ENCODE measurements around the gene ZC3H12D.

ZC3H12D gene

GRCh38 chr6:149484733-149485700 lies at the start of gene ZC3H12D:
Gene ZC3H12D (minus strand): TSS chr6:149485014. CDS start chr6:149474543, 10,471 bp downstream.
- in situ Hi-C loops (cut with MboI; ENCODE audit: low sequenced_read_pairs) = no loop called here
- Histone ChIP-seq H3K36me3 (replicated peaks) (no peaks in the 10 kb centered on the region), H3K4me1 (no peaks in the 10 kb centered on the region), H3K9me3 (no peaks in the 10 kb centered on the region), H3K27me3 (ENCODE audit: low read depth) (no peaks in the 10 kb centered on the region), H3K4me3 (no peak within 1 kb of the TSS)
- no peak for DNase-seq (ENCODE audit: low spot score in 2 of 2)

GRCh38 chr6:149529650-149530049 lies 44.8 kb upstream of the ZC3H12D start:
- H3K27me3 ChIP-seq (ENCODE audit: low read depth) = no peaks in the 10 kb centered on the region
- peaks cover 64% of the 10 kb centered on the region for H3K36me3 ChIP-seq (replicated peaks)
- in situ Hi-C loops (cut with MboI; ENCODE audit: low sequenced_read_pairs) = no loop called here
- no peaks in the 10 kb centered on the region for H3K9me3 ChIP-seq
- H3K4me3 ChIP-seq = no peak overlapping the region
- DNase-seq (ENCODE audit: low spot score in 2 of 2) = no peak
- no peaks in the 10 kb centered on the region for H3K4me1 ChIP-seq

- Histone ChIP-seq H3K27me3 (ENCODE audit: low read depth) (no peaks in the 10 kb centered on the region), H3K36me3 (replicated peaks) (peaks cover 22% of the 10 kb centered on the region), H3K4me3 (no peak overlapping the region), H3K4me1 (0 out of 2 replicates have a peak, but pooled peaks cover 3% of the 10 kb centered on the region), H3K9me3 (no peaks in the 10 kb centered on the region)
- in situ Hi-C loops (cut with MboI; ENCODE audit: low sequenced_read_pairs) = loop anchor here (25.0 kb wide), 1 partner anchor 428 kb away; no protein-coding TSS in a partner anchor
- no peak for DNase-seq (ENCODE audit: low spot score in 2 of 2)
These were observed 30.7 kb upstream of the ZC3H12D start for GRCh38 chr6:149515494-149515893.

GRCh38 chr6:149513915-149514314 lies 29.1 kb upstream of the ZC3H12D start:
- no peak overlapping the region for H3K4me3 ChIP-seq
- no peaks in the 10 kb centered on the region for H3K27me3 ChIP-seq (ENCODE audit: low read depth)
- no peaks in the 10 kb centered on the region for H3K9me3 ChIP-seq
- H3K36me3 ChIP-seq (replicated peaks) = peaks cover 18% of the 10 kb centered on the region
- in situ Hi-C loops (cut with MboI; ENCODE audit: low sequenced_read_pairs) = loop anchor here (25.0 kb wide), 1 partner anchor 427 kb away; no protein-coding TSS in a partner anchor
- 0 out of 2 replicates have a peak, but pooled peaks cover 3% of the 10 kb centered on the region for H3K4me1 ChIP-seq
- no peak for DNase-seq (ENCODE audit: low spot score in 2 of 2)

GRCh38 chr6:149510793-149511512 lies 26.1 kb upstream of the ZC3H12D start:
- H3K4me3 ChIP-seq = no peak overlapping the region
- H3K4me1 ChIP-seq = no peaks in the 10 kb centered on the region
- peaks cover 5% of the 10 kb centered on the region for H3K36me3 ChIP-seq (replicated peaks)
- H3K27me3 ChIP-seq (ENCODE audit: low read depth) = no peaks in the 10 kb centered on the region
- in situ Hi-C loops (cut with MboI; ENCODE audit: low sequenced_read_pairs) = loop anchor here (25.0 kb wide), 1 partner anchor 424 kb away; no protein-coding TSS in a partner anchor
- no peaks in the 10 kb centered on the region for H3K9me3 ChIP-seq
- no peak for DNase-seq (ENCODE audit: low spot score in 2 of 2)

GRCh38 chr6:149508485-149508884 lies 23.7 kb upstream of the ZC3H12D start:
- Histone ChIP-seq H3K36me3 (replicated peaks) (peaks cover 3% of the 10 kb centered on the region; the same call in 1 of the 2 replicates), H3K9me3 (no peaks in the 10 kb centered on the region)
- in situ Hi-C loops (cut with MboI; ENCODE audit: low sequenced_read_pairs) = loop anchor here (25.0 kb wide), 1 partner anchor 421 kb away; no protein-coding TSS in a partner anchor

GRCh38 chr6:149503872-149504271 lies 19.1 kb upstream of the ZC3H12D start:
- no peak overlapping the region for H3K4me3 ChIP-seq
- in situ Hi-C loops (cut with MboI; ENCODE audit: low sequenced_read_pairs) = loop anchor here (25.0 kb wide), 1 partner anchor 417 kb away; no protein-coding TSS in a partner anchor
- H3K36me3 ChIP-seq (replicated peaks) = no peaks in the 10 kb centered on the region
- no peaks in the 10 kb centered on the region for H3K27me3 ChIP-seq (ENCODE audit: low read depth)
- no peak for DNase-seq (ENCODE audit: low spot score in 2 of 2)
- no peaks in the 10 kb centered on the region for H3K9me3 ChIP-seq
- no peaks in the 10 kb centered on the region for H3K4me1 ChIP-seq

More at GRCh38 chr6:149508485-149508884, 23.7 kb upstream of the ZC3H12D start:
- Histone ChIP-seq H3K4me3 (no peak overlapping the region), H3K4me1 (no peaks in the 10 kb centered on the region), H3K27me3 (ENCODE audit: low read depth) (no peaks in the 10 kb centered on the region)
- no peak for DNase-seq (ENCODE audit: low spot score in 2 of 2)

- DNase-seq (ENCODE audit: low spot score in 2 of 2) = no peak
- Histone ChIP-seq H3K9me3 (no peaks in the 10 kb centered on the region), H3K4me3 (no peak overlapping the region), H3K27me3 (ENCODE audit: low read depth) (no peaks in the 10 kb centered on the region), H3K36me3 (replicated peaks) (no peaks in the 10 kb centered on the region), H3K4me1 (no peaks in the 10 kb centered on the region)
- in situ Hi-C loops (cut with MboI; ENCODE audit: low sequenced_read_pairs) = loop anchor here (25.0 kb wide), 1 partner anchor 416 kb away; no protein-coding TSS in a partner anchor
These were observed 18.5 kb upstream of the ZC3H12D start for GRCh38 chr6:149503276-149503675.

GRCh38 chr6:149501768-149502167 lies 17.0 kb upstream of the ZC3H12D start:
- Histone ChIP-seq H3K9me3 (no peaks in the 10 kb centered on the region), H3K4me3 (no peak overlapping the region), H3K27me3 (ENCODE audit: low read depth) (no peaks in the 10 kb centered on the region), H3K4me1 (no peaks in the 10 kb centered on the region), H3K36me3 (replicated peaks) (no peaks in the 10 kb centered on the region)
- in situ Hi-C loops (cut with MboI; ENCODE audit: low sequenced_read_pairs) = loop anchor here (25.0 kb wide), 1 partner anchor 414 kb away; no protein-coding TSS in a partner anchor
- DNase-seq (ENCODE audit: low spot score in 2 of 2) = no peak

- Histone ChIP-seq H3K4me3 (no peak overlapping the region), H3K27me3 (ENCODE audit: low read depth) (no peaks in the 10 kb centered on the region), H3K4me1 (no peaks in the 10 kb centered on the region), H3K9me3 (no peaks in the 10 kb centered on the region), H3K36me3 (replicated peaks) (no peaks in the 10 kb centered on the region)
- in situ Hi-C loops (cut with MboI; ENCODE audit: low sequenced_read_pairs) = loop anchor here (25.0 kb wide), 1 partner anchor 414 kb away; no protein-coding TSS in a partner anchor
- no peak for DNase-seq (ENCODE audit: low spot score in 2 of 2)
These were observed 16.4 kb upstream of the ZC3H12D start for GRCh38 chr6:149501201-149501600.

- Histone ChIP-seq H3K27me3 (ENCODE audit: low read depth) (no peaks in the 10 kb centered on the region), H3K36me3 (replicated peaks) (no peaks in the 10 kb centered on the region), H3K4me3 (no peak overlapping the region), H3K4me1 (no peaks in the 10 kb centered on the region), H3K9me3 (no peaks in the 10 kb centered on the region)
- no peak for DNase-seq (ENCODE audit: low spot score in 2 of 2)
- in situ Hi-C loops (cut with MboI; ENCODE audit: low sequenced_read_pairs) = loop anchor here (25.0 kb wide), 1 partner anchor 413 kb away; no protein-coding TSS in a partner anchor
These were observed 15.3 kb upstream of the ZC3H12D start for GRCh38 chr6:149500096-149500495.

GRCh38 chr6:149499066-149499465 lies 14.3 kb upstream of the ZC3H12D start:
- in situ Hi-C loops (cut with MboI; ENCODE audit: low sequenced_read_pairs) = no loop called here
- Histone ChIP-seq H3K27me3 (ENCODE audit: low read depth) (no peaks in the 10 kb centered on the region), H3K4me1 (no peaks in the 10 kb centered on the region), H3K36me3 (replicated peaks) (no peaks in the 10 kb centered on the region), H3K9me3 (no peaks in the 10 kb centered on the region), H3K4me3 (no peak overlapping the region)
- DNase-seq (ENCODE audit: low spot score in 2 of 2) = no peak

GRCh38 chr6:149497365-149497764 lies 12.6 kb upstream of the ZC3H12D start:
- no peak overlapping the region for H3K4me3 ChIP-seq
- in situ Hi-C loops (cut with MboI; ENCODE audit: low sequenced_read_pairs) = no loop called here
- no peaks in the 10 kb centered on the region for H3K36me3 ChIP-seq (replicated peaks)
- H3K4me1 ChIP-seq = no peaks in the 10 kb centered on the region
- DNase-seq (ENCODE audit: low spot score in 2 of 2) = no peak
- no peaks in the 10 kb centered on the region for H3K9me3 ChIP-seq
- H3K27me3 ChIP-seq (ENCODE audit: low read depth) = no peaks in the 10 kb centered on the region

All from HAP-1 (cell line).